SK-N-SH treated with all-trans-retinoic acid at 6 μM for 48 hours (cell line): Measurements from ENCODE around the gene KIF6.

ENCODE experiments used
- BACH2 ChIP-seq: fragments of 250-450 bp; sonication (Bioruptor Pico); IDR thresholded peaks from 2 replicates; pipeline ENCODE4 v1.9.0; 2021; ENCODE audit warnings: mild to moderate bottlenecking, borderline replicate concordance
- CREB5 ChIP-seq: fragments of 250-450 bp; sonication (Bioruptor Pico); IDR thresholded peaks from 2 replicates; pipeline ENCODE4 v1.5.1; 2020; ENCODE audit warnings: low read depth, mild to moderate bottlenecking, moderate library complexity
- ISL1 ChIP-seq: fragments of 250-450 bp; sonication (Bioruptor Pico); IDR thresholded peaks from 2 replicates; pipeline ENCODE4 v2.1.2; 2022; ENCODE audit warnings: mild to moderate bottlenecking, moderate library complexity
- TCF4 ChIP-seq: fragments of 250-450 bp; sonication (Bioruptor Pico); IDR thresholded peaks from 2 replicates; pipeline ENCODE4 v1.8.0; 2021; ENCODE audit warnings: mild to moderate bottlenecking, moderate library complexity, borderline replicate concordance
- ZFP3 ChIP-seq: fragments of 250-450 bp; sonication (Bioruptor Pico); IDR thresholded peaks from 2 replicates; pipeline ENCODE4 v1.5.0; 2020; ENCODE audit warnings: mild to moderate bottlenecking, moderate library complexity
- ZFP30 ChIP-seq: fragments of 450-650 bp; formaldehyde crosslinking; IDR thresholded peaks from 2 replicates; pipeline ENCODE4 v1.5.0; 2022; ENCODE audit warnings: mild to moderate bottlenecking, moderate library complexity
- ZNF8 ChIP-seq: fragments of 450-650 bp; formaldehyde crosslinking; IDR thresholded peaks from 2 replicates; pipeline ENCODE4 v1.5.0; 2020; ENCODE audit warnings: mild to moderate bottlenecking, moderate library complexity
- TF ChIP-seq, protein P1 (sequence below): fragments of 250-450 bp; sonication (Bioruptor Pico); IDR thresholded peaks from 2 replicates; pipeline ENCODE4 v1.8.0; 2021; ENCODE audit warnings: low read depth, mild to moderate bottlenecking, moderate library complexity, borderline replicate concordance
- TF ChIP-seq, protein P2 (sequence below): fragments of 250-450 bp; sonication (Bioruptor Pico); IDR thresholded peaks from 2 replicates; pipeline ENCODE4 v1.8.0; 2020; ENCODE audit warnings: mild to moderate bottlenecking, moderate library complexity, borderline replicate concordance

- TF ChIP-seq, protein P1, sequence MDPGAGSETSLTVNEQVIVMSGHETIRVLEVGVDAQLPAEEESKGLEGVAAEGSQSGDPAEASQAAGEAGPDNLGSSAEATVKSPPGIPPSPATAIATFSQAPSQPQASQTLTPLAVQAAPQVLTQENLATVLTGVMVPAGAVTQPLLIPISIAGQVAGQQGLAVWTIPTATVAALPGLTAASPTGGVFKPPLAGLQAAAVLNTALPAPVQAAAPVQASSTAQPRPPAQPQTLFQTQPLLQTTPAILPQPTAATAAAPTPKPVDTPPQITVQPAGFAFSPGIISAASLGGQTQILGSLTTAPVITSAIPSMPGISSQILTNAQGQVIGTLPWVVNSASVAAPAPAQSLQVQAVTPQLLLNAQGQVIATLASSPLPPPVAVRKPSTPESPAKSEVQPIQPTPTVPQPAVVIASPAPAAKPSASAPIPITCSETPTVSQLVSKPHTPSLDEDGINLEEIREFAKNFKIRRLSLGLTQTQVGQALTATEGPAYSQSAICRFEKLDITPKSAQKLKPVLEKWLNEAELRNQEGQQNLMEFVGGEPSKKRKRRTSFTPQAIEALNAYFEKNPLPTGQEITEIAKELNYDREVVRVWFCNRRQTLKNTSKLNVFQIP, result no peak
- TF ChIP-seq TCF4 (CRISPR knock-in tag), result no peak
- no peak for TF ChIP-seq CREB5
- TF ChIP-seq ISL1 (CRISPR knock-in tag), result no peak
- TF ChIP-seq ZFP3 (CRISPR knock-in tag), result no peak
- no peak for TF ChIP-seq ZNF8 (CRISPR knock-in tag)
- no peak for TF ChIP-seq ZFP30
- TF ChIP-seq, protein P2, sequence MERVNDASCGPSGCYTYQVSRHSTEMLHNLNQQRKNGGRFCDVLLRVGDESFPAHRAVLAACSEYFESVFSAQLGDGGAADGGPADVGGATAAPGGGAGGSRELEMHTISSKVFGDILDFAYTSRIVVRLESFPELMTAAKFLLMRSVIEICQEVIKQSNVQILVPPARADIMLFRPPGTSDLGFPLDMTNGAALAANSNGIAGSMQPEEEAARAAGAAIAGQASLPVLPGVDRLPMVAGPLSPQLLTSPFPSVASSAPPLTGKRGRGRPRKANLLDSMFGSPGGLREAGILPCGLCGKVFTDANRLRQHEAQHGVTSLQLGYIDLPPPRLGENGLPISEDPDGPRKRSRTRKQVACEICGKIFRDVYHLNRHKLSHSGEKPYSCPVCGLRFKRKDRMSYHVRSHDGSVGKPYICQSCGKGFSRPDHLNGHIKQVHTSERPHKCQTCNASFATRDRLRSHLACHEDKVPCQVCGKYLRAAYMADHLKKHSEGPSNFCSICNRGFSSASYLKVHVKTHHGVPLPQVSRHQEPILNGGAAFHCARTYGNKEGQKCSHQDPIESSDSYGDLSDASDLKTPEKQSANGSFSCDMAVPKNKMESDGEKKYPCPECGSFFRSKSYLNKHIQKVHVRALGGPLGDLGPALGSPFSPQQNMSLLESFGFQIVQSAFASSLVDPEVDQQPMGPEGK (CRISPR knock-in tag), result no peak
- TF ChIP-seq BACH2, result no peak
These were observed 217.7 kb downstream of the KIF6 start for GRCh38 chr6:39507331-39507998.
